ENCODE data around the gene FAM131C.

DNA sequence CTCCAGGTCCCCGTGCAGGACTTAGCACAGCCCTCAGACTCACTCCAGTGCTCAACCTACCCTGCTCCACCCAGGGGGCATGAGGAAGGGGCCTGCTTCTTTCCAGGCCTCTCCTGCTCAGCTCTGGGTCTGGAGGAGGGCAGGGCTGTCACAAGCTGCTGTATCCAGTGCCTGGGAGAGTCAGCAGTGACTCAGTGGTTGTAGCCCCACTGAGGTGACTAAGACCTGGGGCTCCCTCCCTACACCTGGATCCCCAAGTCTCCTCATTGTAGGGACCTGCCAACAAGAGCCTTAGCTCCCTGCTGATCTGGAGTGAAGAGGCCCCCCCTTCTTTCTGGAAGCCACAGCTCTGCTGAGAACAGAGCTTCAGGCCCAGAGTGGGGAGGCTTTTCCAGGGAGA lies 36.1 kb upstream of the FAM131C start:
- TF ChIP-seq, protein P1, sequence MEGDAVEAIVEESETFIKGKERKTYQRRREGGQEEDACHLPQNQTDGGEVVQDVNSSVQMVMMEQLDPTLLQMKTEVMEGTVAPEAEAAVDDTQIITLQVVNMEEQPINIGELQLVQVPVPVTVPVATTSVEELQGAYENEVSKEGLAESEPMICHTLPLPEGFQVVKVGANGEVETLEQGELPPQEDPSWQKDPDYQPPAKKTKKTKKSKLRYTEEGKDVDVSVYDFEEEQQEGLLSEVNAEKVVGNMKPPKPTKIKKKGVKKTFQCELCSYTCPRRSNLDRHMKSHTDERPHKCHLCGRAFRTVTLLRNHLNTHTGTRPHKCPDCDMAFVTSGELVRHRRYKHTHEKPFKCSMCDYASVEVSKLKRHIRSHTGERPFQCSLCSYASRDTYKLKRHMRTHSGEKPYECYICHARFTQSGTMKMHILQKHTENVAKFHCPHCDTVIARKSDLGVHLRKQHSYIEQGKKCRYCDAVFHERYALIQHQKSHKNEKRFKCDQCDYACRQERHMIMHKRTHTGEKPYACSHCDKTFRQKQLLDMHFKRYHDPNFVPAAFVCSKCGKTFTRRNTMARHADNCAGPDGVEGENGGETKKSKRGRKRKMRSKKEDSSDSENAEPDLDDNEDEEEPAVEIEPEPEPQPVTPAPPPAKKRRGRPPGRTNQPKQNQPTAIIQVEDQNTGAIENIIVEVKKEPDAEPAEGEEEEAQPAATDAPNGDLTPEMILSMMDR (optimal IDR thresholded peaks at IDR 0.05 in 1 of 3, IDR thresholded peaks at IDR 0.05 in 1 of 3, conservative IDR thresholded peaks at IDR 0.05 in 1 of 3; ENCODE audit: extremely low read depth in 1 of 3, insufficient read depth in 2 of 3, low read length in 3 of 3) = no peak
- no peak for TF ChIP-seq EZH2 (IDR thresholded peaks at IDR 0.05; ENCODE audit: low read length)
